Measurements from ENCODE around the gene ENPP3.

The ENPP3 gene

DNA sequence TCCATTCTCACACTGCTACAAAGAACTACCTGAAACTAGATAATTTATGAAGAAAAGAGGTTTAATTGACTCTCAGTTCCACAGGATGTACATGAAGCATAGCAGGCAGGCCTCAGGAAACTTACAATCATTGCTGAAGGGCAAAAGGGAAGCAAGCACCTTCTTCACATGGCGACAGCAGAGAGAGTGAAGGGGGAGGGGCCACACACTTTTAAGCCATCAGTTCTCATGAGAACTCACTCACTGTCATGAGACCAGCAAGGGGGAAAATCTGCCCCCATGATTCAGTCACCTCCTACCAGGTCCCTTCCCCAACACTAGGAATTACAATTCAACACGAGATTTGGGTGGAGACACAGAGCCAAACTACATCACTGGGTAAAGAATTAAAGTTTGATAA is 158.3 kb downstream of the ENPP3 start:
- TF ChIP-seq, protein P1, sequence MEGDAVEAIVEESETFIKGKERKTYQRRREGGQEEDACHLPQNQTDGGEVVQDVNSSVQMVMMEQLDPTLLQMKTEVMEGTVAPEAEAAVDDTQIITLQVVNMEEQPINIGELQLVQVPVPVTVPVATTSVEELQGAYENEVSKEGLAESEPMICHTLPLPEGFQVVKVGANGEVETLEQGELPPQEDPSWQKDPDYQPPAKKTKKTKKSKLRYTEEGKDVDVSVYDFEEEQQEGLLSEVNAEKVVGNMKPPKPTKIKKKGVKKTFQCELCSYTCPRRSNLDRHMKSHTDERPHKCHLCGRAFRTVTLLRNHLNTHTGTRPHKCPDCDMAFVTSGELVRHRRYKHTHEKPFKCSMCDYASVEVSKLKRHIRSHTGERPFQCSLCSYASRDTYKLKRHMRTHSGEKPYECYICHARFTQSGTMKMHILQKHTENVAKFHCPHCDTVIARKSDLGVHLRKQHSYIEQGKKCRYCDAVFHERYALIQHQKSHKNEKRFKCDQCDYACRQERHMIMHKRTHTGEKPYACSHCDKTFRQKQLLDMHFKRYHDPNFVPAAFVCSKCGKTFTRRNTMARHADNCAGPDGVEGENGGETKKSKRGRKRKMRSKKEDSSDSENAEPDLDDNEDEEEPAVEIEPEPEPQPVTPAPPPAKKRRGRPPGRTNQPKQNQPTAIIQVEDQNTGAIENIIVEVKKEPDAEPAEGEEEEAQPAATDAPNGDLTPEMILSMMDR (IDR thresholded peaks at IDR 0.05; ENCODE audit: low read depth, low read length, missing control alignments): no peak
- no peak for DNase-seq (ENCODE audit: extremely low read depth, low read depth)
- H3K4me3 ChIP-seq (replicated peaks; ENCODE audit: low read depth, low read length): no peak overlapping the region

Measured in HFF-Myc (cell line).